ENCODE measurements around the gene ARMC9. TPM values are rescaled to one million over a fixed set of nuclear protein-coding genes. Genes with fewer than 3 reads are reported as not detected.
A peak's percentile ranks its signal among the peaks of the same experiment; 100 is the strongest.

The ARMC9 gene
- total RNA-seq, 4 donors from 2014 or later, result 2.2 to 6.9 (median 5.3) TPM

DNA sequence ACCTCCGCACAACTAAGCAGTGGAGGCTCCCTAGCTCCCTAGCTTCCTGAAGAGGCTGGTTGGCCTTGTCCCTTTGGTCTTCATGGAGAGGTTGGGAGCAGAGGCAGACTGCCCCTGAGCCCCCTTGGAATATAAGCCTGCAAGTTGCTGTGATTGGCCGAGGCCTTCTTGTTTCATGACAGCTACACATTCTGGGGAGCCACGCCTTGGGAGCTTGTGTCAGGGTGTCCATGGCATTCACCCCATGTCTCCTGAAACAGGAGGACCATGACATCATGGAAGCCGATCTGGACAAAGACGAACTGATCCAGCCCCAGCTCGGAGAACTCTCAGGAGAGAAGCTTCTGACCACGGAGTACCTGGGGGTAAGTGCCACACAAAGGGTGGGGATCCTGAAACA, 133.1 kb downstream of the ARMC9 start:
- no peak for TF ChIP-seq POLR2A (IDR thresholded peaks at IDR 0.05)
- TF ChIP-seq, protein P1, sequence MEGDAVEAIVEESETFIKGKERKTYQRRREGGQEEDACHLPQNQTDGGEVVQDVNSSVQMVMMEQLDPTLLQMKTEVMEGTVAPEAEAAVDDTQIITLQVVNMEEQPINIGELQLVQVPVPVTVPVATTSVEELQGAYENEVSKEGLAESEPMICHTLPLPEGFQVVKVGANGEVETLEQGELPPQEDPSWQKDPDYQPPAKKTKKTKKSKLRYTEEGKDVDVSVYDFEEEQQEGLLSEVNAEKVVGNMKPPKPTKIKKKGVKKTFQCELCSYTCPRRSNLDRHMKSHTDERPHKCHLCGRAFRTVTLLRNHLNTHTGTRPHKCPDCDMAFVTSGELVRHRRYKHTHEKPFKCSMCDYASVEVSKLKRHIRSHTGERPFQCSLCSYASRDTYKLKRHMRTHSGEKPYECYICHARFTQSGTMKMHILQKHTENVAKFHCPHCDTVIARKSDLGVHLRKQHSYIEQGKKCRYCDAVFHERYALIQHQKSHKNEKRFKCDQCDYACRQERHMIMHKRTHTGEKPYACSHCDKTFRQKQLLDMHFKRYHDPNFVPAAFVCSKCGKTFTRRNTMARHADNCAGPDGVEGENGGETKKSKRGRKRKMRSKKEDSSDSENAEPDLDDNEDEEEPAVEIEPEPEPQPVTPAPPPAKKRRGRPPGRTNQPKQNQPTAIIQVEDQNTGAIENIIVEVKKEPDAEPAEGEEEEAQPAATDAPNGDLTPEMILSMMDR (IDR thresholded peaks at IDR 0.05), result no peak
- H3K4me3 ChIP-seq (ENCODE audit: low read depth, poor library complexity, severe bottlenecking), result no peak overlapping the region
- WGBS, 2 donors, result 71 to 89% methylated on average over 7 of the region's 7 CpGs
- intact Hi-C loops (cut with DNase I; ENCODE audit: low total_unique reads), result no loop called here
- DNase-seq (ENCODE audit: low spot score in 2 of 2), result peak in 1 of 2 donors; percentile 74

DNA sequence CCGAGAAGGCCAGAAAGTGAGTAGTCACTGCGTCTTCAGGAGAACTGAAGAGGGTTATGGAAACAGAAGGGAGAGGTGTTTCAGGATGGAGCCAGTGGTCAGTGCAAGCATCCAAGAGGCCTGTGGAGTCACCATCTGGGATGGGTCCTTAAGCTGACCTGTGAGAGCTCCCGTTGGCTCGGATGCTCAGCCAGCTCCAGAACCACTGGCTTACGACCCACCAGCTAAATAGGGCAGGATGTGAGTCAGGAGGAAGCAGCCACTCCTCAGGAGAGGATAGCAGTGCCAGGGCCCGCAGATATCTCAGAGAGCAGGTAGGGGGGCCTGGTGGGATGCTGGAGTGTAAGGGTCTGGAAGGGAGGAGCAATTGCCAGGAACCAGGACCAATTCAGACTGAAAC, 134.0 kb downstream of the ARMC9 start:
- peak in 1 of 2 donors; percentile 34 for DNase-seq (ENCODE audit: low spot score in 2 of 2)

DNA sequence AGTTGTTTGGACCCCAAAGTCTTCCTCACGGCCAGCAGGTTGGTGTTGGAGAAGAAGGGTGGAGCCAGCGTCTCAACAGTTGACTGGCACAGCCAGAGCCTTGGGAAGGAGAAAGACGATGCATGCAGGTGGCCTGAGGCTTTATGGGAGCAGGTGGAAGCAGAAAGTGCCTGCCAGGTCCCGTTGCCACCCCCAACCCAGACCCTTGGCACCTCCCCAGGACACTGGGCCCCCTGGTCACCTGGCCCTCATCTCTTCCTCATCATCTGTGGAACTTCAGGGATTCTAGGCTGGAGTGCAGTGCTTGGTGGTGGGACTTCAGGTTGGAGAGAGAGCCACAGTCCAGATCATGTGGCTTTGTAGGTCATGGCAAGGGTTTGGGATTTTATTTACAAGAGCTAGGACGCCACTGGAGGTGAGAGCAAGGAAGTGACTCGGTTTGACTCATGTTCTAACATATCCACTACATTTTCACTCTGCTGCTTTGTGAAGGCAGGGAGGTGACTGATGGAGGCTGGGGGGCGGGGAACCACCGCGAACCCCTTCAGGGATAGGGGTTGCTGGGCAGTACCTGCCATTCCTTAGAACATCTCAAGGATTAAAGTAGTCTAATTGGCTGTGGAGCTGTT, 134.6 kb downstream of the ARMC9 start:
- no peak for TF ChIP-seq POLR2A (IDR thresholded peaks at IDR 0.05)
- TF ChIP-seq, protein P1 (IDR thresholded peaks at IDR 0.05), result no peak

More for the DNA sequence above, 134.0 kb downstream of the ARMC9 start:
- no peak for TF ChIP-seq POLR2A (IDR thresholded peaks at IDR 0.05)
- H3K4me3 ChIP-seq (ENCODE audit: low read depth, poor library complexity, severe bottlenecking), result no peak overlapping the region
- intact Hi-C loops (cut with DNase I; ENCODE audit: low total_unique reads), result no loop called here
- 90 to 95% methylated on average over 6 of the region's 6 CpGs for WGBS, 2 donors

DNA sequence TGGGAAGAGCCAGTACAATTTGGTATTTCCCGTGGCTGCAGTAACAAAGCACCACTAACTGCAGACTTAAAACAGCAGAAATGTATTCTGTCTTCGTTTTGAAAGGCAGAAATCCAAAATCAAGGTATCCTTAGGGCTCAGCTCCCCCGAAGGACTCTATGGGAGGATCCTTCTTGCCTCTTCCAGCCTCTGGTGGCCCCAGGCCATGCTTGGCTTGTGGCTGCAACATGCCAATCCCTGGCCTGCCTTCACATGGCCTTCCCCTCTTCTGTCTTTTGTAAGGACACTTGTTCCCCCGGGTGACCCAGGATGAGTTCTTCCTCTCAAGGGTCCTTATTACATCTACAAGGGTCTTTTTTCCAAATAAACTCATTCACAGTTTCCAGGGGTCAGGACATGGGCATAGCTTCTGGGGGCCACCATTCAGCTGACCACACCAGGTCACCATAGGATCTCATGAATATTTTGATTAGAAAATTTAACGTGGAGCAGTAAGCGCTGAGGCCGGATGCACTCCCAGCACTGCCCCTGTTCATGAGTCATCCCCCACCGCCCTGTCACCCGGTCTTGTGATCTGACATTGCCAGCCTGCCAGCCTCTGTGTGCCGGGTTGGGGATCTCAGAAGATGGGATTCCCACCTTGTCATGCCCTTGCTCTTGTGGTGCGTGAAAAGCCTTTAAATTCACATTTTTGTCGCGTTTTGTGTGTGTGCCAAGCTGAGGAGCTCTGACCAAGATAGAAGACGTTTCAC, 135.9 kb downstream of the ARMC9 start:
- peak in 1 of 2 donors; percentile 75 for DNase-seq (ENCODE audit: low spot score in 2 of 2)
- intact Hi-C loops (cut with DNase I; ENCODE audit: low total_unique reads), result no loop called here
- 84% methylated on average over 14 of the region's 14 CpGs for WGBS, 2 donors
- TF ChIP-seq POLR2A (IDR thresholded peaks at IDR 0.05), result no peak
- TF ChIP-seq, protein P1 (IDR thresholded peaks at IDR 0.05), result no peak
- no peak overlapping the region for H3K4me3 ChIP-seq (ENCODE audit: low read depth, poor library complexity, severe bottlenecking)

More for the DNA sequence above, 134.6 kb downstream of the ARMC9 start:
- DNase-seq (ENCODE audit: low spot score in 2 of 2), result peak in 1 of 2 donors; percentile 53
- 89 to 95% methylated on average over 9 of the region's 9 CpGs for WGBS, 2 donors
- no peak overlapping the region for H3K4me3 ChIP-seq (ENCODE audit: low read depth, poor library complexity, severe bottlenecking)
- intact Hi-C loops (cut with DNase I; ENCODE audit: low total_unique reads), result no loop called here

DNA sequence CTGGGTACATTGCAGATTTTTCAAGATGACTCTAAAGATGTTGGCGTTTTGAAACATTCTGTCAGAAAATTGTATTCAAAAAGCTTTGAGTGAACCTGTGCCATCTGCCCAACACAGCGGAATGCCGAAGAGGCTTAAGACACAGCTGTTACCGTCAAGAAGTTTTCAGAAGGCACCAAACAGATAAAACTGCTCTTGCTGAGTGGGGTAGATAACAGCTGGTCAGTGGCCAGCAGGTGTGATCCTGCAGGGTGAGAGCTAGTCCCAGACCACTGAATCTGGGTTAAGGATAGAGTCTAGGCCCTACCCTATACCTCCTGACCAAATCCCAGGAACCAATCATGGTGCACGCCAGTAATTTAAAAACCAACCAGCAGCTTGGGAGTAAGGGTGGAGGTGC, 136.6 kb downstream of the ARMC9 start:
- no peak for TF ChIP-seq POLR2A (IDR thresholded peaks at IDR 0.05)
- TF ChIP-seq, protein P1 (IDR thresholded peaks at IDR 0.05), result no peak
- 94 to 96% methylated on average over 5 of the region's 5 CpGs for WGBS, 2 donors
- intact Hi-C loops (cut with DNase I; ENCODE audit: low total_unique reads), result no loop called here
- peak in 1 of 2 donors; percentile 31 for DNase-seq (ENCODE audit: low spot score in 2 of 2)
- no peak overlapping the region for H3K4me3 ChIP-seq (ENCODE audit: low read depth, poor library complexity, severe bottlenecking)

DNA sequence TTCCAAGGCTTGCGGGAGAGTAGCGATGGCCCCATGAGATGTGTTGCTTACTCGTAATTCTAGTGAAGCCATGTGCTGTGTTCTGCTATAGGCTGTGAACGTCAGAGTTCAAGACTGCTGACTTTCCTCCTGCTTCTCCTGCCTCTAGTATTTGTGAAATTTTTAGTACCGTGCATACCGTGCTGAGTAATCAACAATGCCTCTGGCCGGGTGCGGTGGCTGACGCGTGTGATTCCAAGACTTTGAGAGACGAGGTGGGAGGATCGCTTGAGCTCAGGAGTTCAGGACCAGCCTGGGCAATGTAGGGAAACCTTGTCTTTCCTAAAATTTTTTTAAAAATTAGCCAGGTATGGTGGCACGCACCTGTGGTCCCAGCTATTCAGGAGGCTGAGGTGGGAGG, 137.2 kb downstream of the ARMC9 start:
- intact Hi-C loops (cut with DNase I; ENCODE audit: low total_unique reads), result no loop called here
- WGBS, 2 donors, result 84 to 91% methylated on average over 13 of the region's 13 CpGs
- DNase-seq (ENCODE audit: low spot score in 2 of 2), result peak in 1 of 2 donors; percentile 73
- no peak overlapping the region for H3K4me3 ChIP-seq (ENCODE audit: low read depth, poor library complexity, severe bottlenecking)
- TF ChIP-seq, protein P1 (IDR thresholded peaks at IDR 0.05), result no peak
- no peak for TF ChIP-seq POLR2A (IDR thresholded peaks at IDR 0.05)

Measured in lower leg skin (tissue), 4 donors.